HG03064 (cell line): Measurements from ENCODE around the gene MUC4.
"Not testable (repeated sequence)": the region's sequence is repeated elsewhere in the genome, so short reads cannot be mapped to it uniquely, and the experiment has no call there.

Experiments
- ATAC-seq: cut with Tn5 transposase; IDR thresholded peaks from one replicate; pipeline ENCODE4 v1.9.1; 2021; ENCODE audit warnings: low read depth; ENCODE audit not compliant: unreplicated experiment

The MUC4 gene

GRCh38 chr3:195839260-195840010, 27.7 kb upstream of the MUC4 start:
- no peak for ATAC-seq

DNA sequence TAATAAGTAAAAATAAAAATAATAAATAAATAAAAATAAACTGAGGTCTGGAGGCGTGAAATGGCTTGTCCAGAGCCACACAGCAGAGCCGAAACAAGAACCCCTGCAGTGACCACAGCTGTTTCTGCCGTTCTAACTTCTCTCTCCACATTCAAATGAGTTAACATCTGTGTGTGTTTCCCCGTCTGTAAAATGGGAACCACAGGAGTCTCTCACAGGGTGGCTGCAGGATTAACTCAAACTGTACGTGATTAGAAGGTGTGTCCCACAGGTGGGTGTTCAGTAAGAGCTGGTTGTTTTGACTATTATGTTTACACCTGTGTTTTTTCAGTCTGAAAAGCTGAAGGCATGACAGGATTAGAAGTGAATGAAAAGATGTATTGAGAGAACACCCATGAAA, 27.0 kb upstream of the MUC4 start:
- no peak for ATAC-seq

GRCh38 chr3:195836476-195837135, 24.9 kb upstream of the MUC4 start:
- no peak for ATAC-seq

GRCh38 chr3:195835791-195836190, 24.1 kb upstream of the MUC4 start:
- no peak for ATAC-seq

DNA sequence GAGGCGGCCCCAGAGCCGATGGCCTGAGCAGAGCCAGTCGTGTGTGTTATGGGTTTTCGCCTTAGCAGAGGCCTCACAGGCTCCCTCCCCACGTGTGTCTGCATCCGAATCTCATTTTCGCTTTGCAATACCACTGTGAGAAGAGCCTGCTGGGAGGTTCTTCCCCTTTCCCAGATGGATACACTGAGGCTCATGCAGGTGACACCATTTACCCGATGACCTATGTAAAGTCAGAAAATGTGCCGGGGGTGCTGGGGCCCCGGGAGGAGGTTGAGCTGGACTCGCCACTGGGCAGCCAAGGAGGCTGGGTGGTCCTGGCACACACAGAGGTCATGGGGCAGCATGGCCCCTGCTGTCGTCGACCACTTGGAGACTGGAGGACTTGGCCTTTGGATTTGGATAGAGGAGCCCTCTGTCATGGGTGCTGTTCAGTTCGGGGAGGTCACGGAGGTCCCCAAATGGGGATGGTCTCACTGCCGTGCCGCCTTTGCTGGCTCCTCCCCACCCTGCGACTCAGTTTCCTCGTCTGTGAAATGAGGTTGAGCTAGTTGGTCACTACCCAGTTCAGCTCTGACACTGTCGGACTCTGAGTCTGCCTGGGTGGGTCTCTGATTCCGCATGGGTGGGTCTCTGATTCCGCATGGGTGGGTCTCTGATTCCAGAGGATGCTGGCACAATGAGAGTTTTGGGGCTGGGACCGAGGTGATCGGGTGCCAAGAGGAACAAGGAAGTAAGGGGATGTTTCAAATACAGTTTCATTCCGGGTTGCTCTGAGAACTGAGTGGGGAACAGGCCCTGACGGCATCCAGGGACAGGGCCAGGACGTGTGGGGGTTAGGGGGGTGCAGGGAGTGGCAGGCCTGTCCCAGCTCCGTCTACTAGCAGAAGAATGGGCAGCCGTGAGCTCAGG, 23.2 kb upstream of the MUC4 start:
- no peak for ATAC-seq

GRCh38 chr3:195829897-195830254, 18.1 kb upstream of the MUC4 start:
- no peak for ATAC-seq

- no peak for ATAC-seq
These were observed 17.0 kb upstream of the MUC4 start for GRCh38 chr3:195828762-195829161.

DNA sequence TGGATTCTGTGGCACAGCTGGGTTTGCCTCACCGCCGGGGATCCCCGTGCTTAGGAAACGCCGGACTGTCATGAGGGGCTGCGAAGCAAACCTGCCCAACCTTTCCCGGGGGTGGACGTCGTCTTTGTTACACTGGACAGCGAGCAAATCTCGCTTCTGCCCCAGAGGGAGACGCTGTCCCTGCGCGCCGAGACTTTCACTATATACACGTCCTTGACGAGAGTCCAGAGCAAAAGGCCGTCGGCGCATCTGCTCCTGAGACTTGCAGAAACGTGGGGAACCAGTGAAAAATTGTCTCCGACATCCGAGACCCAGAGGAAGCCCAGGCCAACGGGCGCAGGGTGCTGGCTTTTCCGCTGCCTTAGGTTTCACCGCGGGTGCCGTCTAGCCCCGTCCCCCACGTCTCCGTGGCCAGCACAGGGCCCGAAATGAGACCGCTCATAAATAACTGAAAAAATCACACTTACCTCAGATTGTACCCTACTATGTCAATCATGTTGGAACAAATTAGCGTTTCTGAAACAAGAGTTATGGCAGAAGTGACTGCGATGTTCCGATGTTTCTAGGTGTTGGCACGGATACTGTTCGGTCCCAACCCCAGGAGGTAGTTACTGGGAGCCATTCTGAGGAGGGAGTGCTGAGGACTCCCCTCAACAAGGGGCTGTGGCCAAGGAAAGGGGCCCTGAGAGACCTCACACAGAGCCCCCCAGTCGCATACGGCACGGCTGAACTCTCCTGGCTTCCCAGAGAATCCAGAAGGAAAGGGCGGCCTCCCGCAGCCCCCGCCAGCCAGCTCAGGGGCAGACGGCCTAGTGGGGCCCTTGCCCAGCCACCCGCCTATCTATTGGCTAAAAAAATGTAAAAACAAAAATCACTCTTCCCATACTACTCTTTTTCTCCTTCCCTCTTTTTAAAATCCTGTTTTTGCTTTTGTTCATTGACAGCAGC, 14.4 kb upstream of the MUC4 start:
- ATAC-seq: no peak

DNA sequence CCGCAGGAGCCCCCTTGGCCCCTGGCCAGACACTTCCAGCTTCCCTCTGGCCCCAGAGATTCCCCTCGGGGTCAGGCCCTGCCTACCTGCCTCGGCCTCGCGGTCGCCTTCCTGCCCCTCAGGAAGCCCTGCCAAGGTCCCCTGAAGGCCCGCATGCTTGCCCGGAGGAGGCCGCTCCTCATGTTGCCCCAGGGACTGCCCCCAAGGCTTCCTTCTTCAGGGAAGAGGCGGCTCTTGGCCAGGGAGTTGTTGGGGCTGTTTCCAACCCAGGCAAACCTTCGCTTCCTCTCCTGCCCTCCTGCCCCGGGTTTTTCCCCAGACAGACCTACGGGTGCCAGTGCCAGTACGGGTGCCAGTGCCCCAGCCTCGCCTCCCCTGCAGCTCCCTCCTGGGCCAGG, 13.5 kb upstream of the MUC4 start:
- no peak for ATAC-seq

DNA sequence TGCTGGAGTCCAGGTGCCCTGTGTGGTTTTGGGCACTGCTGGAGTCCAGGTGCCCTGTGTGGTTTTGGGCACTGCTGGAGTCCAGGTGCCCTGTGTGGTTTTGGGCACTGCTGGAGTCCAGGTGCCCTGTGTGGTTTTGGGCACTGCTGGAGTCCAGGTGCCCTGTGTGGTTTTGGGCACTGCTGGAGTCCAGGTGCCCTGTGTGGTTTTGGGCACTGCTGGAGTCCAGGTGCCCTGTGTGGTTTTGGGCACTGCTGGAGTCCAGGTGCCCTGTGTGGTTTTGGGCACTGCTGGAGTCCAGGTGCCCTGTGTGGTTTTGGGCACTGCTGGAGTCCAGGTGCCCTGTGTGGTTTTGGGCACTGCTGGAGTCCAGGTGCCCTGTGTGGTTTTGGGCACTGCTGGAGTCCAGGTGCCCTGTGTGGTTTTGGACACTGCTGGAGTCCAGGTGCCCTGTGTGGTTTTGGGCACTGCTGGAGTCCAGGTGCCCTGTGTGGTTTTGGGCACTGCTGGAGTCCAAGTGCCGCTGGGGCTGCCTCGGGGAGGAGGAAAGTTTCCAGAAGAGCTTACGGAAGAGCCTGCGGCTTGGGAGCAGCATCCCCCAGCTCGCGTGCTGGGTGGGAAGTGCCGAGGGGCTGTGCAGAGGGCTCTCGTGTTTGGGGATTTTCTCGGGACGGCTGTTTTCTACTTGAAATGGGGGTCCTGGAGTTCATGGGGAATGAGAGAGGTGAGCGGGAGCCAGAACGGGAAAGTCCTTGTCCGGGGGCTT, 12.9 kb upstream of the MUC4 start:
- ATAC-seq: not testable (repeated sequence)

GRCh38 chr3:195823999-195824398, 12.3 kb upstream of the MUC4 start:
- ATAC-seq: no peak

- no peak for ATAC-seq
These were observed 11.6 kb upstream of the MUC4 start for GRCh38 chr3:195823280-195823679.

DNA sequence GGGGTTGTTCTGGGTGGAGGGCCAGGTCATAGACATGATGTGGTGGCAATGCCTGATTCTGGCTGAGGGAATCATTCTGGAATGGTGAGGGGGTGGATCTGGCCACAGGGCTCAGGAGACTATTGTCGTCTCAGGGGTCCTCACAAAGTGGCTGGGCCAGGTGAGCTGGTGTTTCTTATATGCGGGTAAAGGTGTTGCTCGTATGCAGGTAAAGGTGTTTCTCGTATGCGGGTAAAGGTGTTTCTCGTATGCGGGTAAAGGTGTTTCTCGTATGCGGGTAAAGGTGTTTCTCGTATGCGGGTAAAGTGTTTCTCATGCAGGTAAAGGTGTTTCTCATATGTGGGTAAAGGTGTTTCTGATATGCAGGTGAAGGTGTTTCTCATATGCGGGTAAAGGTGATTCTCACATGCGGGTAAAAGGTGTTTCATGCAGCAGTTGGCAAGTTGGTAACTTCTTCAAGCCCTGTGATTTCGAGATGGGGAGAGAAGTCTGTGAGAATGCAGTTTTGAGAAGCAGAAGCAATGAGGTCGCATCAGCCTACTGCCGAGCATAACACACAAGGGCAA, 10.5 kb upstream of the MUC4 start:
- no peak for ATAC-seq

- no peak for ATAC-seq
These were observed 9.8 kb upstream of the MUC4 start for GRCh38 chr3:195821403-195822130.

DNA sequence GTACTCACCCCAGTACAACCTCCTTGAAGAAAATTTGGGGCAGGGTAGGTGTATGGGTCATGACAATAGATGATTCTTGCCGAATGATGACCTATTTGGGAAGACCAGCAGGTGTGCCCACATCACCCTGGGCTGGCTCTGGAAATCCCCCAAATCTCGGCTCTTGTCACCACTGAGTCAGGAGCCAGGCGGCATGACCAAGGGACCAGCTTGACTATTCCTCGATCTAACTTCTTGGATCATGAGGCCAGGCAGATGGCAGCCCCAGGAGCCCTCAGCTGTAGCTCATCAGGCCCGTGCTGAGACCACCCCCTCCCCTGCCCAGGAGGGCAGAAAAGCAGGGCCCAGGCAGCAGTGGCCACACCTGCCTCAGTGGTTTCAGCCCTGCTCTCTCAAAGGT, 9.2 kb upstream of the MUC4 start:
- no peak for ATAC-seq

- no peak for ATAC-seq
These were observed 8.5 kb upstream of the MUC4 start for GRCh38 chr3:195820186-195820585.

DNA sequence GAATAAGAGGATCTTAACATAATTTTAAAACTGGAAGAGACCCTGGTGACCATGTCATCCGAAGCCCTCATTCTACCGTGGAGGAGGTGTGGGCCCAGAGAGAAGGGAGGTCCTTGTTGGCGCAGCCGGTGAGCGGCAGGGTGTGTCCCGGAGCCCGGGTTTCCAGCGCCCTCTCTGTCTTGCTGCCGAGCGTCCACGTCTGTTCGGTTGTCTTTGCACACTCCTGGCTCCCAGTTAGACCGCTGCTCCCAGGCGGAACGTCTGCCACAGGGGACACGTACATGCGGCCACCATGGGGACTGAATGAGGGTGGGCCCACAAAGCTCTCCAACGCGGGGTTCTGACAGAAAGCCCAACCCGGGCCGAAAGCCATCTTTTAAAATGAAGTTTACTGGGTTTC, 6.6 kb upstream of the MUC4 start:
- no peak for ATAC-seq

- no peak for ATAC-seq
These were observed 5.9 kb upstream of the MUC4 start for GRCh38 chr3:195817578-195818135.
